ENCODE measurements around the gene PPFIA1. TPM values are rescaled to one million over a fixed set of nuclear protein-coding genes. Genes with fewer than 3 reads are reported as not detected.

PPFIA1 gene
- total and polyA plus RNA-seq, 2 of the 8 experiments (the other 6 are each of a cell fraction or from before 2014, with no cell fraction given) = 44.3 to 73.5 TPM

- TF ChIP-seq CHD7 (IDR thresholded peaks at IDR 0.05; ENCODE audit: insufficient replicate concordance, low read length) (no peak), NRF1 (IDR thresholded peaks at IDR 0.05; ENCODE audit: low read depth, low read length) (no peak)
Measured at GRCh38 chr11:70334351-70334995, 64.0 kb downstream of the PPFIA1 start (continued).

All from H1 (cell line).